Activated CD8-positive, alpha-beta memory T cell treated with anti-CD3 and anti-CD28 coated beads for 48 hours (primary cell): Measurements from ENCODE around the gene MCF2L.
"Not testable (repeated sequence)": the region's sequence is repeated elsewhere in the genome, so short reads cannot be mapped to it uniquely, and the experiment has no call there.

Experiments used
- DNase-seq, 3 experiments: peaks; one replicate each; pipeline ENCODE4 v3.0.0-alpha.2; 2020; ENCODE audit warnings: low read depth in 2 of 3, low spot score in 2 of 3

Gene MCF2L

DNA sequence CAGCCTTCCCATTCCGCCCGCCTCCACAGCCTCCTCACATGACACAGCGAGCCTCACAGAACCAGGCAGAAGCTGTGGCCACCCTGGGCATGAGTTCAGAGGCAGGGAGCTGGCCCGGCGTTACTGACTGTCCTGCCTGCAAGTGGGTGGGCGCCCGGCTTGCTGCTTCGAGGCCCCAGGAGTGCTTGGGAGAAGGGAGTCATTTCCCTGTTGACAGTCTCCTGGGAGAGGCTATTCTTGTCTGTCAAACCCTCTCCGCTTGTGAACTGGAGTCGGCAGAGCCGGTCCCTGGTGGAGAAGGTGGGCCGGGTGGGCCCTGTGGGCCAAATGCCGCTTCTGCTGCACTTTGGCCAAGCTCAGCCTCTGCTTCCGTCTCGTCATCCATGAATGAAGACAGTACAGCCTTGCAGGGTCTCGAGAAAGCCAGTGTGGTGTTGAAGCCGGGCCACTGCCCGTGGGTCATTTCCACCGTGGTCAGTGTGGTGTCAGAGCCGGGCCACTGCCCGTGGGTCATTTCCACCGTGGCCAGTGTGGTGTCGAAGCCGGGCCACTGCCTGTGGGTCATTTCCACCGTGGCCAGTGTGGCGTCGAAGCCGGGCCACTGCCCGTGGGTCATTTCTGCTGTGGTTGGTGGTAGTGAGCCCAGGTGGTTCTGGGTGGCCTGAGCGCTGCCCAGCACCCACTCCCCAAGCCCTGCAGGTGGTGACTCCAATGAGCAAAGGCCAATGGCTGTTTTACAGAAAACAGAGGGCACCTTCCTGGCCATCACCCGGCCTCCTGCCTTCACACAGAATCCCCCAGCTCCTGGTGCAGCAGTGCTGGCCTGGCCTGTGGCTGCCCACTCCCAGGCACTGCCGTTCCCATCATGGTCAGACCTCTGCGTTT, 123.1 kb downstream of the MCF2L start:
- DNase-seq: no peak

DNA sequence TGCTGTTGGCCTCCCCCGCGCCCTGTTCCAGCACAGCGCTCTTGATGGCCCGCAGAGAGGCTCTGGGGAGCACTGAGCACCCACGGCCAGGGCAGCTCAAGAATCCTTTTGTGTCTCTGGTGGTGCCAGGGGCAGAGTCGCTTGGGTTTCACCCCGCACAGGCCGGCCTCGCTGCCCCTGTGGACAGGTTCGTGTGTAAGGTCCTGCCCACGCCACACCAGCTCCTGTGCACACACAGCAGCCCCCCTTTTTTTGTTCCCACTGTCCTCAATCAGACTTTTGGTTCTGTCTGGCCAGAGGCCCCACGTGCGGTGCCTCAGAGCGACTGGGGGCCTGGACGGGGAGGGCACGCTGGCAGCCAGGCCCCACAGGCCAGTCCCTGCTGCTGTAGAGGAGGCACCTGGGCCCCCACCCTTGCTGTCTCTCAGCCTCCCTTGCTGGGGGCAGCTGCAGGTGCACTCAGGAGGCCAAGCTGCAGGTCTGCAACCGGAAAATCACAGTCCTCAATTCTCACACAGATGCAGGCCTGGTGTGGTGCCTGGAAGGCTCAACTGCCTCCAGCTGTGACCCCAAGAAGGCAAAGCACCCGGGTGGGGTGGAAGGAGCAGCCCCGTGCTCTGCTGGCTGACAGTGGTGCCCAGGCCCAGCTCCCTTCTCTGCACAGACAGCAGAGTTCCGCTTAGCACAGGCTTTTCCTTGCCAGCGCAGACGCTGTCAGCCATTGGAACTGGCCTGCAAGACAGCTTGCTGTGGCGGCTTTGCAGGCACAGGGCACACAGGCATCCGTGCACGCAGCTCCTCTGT, 124.0 kb downstream of the MCF2L start:
- DNase-seq: no peak

DNA sequence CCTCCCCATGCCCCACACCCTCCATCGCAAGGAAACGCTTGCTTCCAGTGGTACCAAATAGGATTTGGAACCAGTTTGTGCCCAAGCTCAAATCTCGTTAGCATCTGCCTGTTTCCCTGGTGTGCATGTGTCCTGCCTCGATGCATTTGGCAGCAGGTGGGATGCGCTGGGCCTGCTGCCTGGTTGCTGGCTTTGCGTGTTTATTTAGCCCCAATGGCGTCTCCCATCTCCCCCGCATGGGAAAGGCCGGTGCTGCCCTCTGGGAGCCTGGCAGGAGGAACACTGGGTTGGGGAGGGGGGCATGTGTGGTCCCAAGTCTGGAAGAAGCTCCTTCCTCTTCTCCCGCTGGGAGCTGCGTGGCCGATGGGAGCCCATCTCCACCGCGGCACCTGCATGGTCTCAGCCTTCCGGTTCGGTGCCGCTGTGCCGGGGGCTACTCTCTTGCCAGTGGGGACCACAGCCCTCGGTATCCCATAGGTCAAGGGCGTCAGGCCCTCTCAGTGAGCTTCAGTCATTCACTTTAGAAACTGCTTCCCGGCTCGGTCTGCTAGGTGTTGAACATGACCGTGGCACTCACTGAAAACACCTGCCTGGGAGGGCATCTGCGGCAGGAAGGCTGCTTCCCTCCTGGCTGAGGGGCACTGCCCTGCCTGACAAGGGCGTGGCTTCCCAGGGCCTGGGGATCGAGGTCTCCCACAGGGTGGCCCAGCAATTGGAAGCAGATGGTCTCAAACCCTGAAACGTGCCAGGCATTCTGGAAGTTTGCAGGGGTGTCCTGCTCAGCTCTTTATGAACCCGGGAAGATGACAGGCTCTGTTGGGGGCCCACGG, 124.8 kb downstream of the MCF2L start:
- DNase-seq: no peak

DNA sequence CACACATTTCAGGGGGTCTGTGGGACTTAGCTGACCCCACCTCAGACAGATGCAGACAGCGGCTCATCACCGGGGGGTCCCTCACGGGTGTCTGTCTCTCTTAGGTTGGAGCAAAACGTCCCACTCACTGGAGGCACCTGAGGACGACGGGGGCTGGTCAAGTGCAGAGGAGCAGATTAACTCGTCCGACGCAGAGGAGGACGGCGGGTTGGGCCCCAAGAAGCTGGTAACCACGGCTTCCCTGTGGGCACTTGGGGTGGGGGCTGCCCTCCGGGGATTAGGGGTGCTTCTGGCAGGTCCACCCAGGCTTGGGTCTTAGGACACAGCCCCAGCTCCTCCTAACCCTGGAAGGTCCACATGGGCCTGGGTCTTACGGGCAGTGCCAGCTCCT, 125.4 kb downstream of the MCF2L start:
- DNase-seq: no peak

DNA sequence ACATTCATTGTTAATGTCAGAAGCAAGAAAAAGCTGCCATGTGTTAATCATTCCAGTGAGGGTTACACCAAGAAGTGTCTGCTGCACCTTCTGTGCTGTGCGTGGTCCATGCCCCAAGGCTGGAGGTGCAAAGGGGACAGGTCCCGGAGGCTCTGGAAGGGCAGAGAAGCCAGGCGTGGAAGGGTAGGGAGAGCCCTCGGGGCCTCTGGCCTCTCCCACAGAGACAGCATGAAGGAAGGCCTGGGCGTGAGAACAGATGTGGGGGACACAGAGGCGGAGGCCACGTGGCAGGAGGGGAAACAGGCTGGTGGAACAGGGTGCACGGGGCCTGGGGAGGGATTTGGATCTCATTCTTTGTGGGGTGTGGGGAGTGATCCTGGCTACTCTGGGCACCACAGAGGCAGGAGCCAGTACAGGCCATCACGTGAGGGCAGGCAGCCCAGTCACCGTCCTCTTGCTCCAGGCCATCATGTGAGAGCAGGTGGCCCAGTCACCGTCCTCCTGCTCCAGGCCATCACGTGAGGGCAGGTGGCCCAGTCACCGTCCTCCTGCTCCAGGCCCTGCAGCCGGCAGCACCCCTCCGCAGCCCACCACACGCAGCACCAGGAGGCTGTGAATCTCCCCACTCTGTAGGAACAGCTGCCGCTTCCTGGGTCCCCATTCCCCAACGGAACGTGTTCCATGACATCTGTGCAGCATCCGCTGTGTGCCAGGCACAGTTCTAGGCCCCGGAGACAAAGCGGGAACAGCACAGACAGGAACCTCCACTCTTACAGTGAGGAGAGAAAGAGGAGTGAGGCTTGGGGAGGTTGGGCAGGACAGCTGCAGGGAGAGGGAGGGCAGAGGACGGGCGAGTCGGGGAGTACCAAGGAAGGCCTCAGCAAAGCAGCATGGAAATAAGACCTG, 126.4 kb downstream of the MCF2L start:
- DNase-seq: no peak

DNA sequence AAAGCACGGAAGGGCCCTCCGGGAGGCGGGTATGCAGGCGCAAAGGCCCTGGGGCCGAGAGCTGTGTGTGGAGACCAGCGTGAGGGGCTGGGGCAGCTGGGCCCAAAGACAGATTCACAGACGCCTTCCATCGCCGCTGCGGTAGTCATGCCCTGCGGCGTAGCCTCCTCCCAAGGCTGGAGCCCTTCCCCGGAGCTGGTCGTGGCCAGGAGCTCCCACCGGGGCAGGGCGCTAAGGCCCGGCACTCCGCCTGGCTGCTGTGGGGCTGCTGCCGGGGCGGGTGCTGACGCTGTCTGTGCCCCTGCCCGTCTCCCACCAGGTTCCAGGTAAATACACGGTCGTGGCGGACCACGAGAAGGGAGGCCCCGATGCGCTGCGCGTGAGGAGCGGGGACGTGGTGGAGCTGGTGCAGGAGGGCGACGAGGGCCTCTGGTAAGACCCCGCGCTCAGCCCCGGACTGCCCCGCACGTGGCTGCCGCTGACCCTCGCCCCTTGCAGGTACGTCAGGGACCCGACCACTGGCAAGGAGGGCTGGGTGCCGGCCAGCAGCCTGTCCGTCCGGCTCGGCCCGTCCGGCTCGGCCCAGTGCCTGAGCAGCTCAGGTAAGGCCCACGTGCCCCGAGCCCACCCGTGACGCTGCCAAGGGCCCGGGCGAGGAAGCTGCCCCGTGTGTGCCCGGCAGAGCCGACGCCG, 127.2 kb downstream of the MCF2L start:
- DNase-seq: no peak

DNA sequence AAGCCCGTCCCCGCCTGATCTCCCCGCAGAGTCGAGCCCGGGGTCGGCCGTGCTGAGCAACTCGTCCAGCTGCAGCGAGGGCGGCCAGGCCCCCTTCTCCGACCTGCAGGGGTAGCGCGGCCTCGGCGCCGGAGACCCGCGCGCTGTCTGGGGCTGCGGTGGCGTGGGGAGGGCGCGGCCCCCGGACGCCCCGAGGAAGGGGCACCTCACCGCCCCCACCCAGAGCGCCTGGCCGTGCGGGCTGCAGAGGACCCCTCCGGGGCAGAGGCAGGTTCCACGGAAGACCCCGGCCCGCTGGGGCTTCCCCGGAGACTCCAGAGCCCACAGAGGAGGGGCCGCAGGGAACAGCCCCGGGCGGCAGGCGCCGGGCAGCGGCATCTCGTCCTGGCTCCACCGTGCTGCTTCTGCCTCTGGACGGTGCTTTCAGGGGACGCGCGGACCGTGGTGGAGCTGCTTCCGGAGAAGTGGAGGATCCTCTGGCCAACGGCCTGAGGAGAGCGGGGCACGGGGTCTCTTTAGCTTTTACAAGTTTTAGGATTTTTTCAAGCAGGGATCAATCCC, 127.8 kb downstream of the MCF2L start:
- no peak for DNase-seq

DNA sequence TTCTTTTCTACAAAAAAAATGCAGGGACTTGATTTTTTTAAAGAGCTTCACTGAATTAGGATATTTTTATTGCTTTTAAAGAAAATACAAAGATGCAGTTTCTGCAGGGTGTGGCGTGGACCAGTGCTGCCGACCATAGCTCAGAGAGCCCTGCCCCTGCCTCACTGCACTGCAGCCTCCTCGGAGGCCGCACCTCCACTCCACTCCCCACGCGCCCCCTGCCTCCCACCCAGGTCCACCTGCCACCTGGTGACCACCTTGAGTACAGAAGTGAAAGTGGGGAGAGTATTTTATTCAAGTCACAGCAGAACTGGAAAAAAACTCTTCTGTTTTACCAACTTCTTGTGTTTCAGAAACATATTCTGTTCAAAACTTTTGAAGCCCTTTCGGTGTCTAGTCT, 128.6 kb downstream of the MCF2L start:
- DNase-seq: no peak

DNA sequence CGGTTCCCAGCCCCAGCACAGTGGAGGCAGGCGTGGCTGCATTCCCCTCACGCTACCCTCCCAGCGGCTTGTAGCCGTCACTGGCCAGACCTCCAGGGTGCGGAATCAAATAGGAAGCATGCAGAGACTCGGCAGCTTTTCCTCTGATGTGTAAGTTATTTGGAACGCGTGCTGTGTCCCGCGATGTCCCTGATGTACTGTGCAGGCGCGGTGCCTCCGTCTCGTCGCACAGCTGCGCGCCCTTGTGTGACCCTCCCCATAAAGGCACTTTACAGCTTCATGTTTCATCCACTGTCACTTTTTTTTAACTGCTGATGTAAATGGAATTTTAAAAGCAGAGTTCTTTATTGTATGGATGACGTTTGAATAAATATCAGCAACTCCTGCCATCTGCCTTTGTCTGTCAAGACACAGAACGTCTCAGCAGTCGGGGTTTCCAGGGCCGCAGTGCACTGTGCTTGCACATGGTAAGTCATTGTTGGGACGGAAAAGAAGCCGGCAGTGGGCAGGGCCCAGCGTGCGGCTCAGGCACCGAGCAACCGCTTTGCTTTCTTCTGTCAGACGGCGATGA, 129.2 kb downstream of the MCF2L start:
- DNase-seq: no peak

DNA sequence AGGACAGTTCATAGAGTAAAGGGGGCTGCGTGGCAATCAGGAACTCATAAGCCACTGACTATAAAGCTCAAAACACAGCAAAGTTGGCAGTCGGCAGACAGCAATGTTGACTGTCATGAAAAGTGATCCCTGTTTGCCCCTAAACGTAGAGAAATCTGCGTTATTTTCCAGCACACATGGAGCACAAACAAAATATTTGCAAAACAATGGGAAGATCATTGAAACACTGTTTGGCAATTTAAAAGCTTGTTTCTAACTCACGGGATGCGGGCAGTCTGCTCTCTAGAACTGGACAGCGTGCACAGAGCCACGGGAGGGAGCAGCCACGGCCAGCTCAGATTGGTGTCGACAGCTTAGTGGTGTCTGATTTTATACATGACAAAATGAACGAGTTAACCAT, 130.1 kb downstream of the MCF2L start:
- DNase-seq: no peak

DNA sequence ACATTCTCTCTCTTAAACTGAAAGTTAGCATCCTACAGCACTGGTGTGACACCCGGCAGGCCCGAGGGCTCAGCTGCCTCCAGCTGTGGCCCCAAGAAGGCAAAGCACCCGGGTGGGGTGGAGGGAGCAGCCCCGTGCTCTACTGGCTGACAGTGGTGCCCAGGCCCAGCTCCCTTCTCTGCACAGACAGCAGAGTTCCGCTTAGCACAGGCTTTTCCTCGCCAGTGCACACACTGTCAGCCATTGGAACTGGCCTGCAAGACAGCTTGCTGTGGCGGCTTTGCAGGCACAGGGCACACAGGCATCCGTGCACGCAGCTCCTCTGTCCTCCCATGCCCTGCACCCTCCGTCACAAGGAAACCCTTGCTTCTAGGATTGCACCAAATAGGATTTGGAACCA, 133.3 kb downstream of the MCF2L start:
- DNase-seq: not testable (repeated sequence)

DNA sequence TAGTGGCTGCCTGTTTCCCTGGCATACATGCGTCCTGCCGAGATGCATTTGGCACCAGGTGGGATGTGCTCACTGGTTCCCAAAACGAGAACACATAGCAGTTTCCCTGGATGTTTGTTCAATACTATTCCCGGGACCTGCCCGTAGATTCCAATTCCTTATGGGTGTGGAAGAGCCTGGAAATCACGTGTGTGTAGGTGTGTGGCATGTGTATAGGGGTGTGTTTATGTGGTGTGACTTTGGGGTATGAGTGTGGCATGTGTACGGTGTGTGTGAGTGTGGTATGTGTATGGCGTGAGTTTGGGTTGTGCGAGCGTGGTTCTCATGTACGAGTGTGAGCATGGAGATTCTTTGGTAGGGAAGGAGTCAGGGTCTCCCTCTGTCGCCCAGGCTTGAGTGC, 133.7 kb downstream of the MCF2L start:
- no peak for DNase-seq

DNA sequence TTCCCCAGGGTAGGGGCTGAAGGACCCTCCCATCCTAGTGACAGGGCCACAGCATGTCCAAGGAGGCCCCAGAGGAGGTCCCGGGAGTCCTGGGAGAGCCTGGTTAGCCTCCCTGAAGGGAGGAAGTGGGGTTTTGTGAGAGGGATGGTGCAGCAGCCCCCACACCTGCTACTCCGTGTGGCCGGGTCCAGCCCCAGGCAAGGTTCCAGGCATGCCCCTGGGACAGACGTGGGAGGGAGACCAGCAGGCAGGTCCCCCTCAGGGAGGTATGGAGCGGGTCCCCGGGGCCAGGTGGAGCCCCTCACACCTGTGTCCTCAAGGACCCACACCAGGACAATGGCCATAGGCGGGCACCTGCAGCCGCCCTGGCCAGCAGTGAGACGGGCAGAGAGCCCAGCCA, 134.6 kb downstream of the MCF2L start:
- DNase-seq: no peak

DNA sequence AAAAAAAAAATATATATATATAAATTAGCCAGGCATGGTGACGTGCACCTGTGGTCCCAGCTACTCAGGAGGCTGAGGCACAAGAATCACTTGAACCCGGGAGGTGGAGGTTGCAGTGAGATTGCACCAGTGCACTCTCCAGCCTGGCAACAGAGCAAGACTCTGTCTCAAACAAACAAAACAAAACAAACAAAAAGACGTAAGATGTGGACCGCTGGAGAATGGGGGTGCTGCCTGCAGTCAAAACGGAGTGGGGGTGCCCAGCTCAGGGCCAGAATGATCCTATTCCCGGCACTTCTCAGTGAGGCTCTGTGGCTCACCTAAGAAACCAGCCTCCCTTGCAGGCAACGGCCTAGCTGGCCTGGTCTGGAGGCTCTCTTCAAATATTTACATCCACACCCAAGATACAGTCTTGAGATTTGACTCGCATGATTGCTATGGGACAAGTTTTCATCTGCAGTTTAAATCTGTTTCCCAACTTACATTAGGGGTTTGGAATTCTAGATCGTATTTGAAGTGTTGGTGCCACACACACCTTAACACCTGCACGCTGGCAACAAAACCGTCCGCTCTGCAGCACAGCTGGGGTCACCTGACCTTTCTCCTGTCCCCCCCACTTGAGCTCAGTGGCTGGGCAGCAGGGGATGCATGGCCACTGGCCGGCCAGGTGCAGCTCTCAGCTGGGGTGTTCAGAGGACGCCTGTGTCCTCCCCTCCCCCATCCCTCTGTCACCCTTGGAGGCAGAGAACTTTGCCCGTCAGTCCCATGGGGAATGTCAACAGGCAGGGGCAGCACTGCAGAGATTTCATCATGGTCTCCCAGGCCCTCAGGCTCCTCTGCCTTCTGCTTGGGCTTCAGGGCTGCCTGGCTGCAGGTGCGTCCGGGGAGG, 136.3 kb downstream of the MCF2L start, which contains the start of gene F7:
Gene F7 (plus strand): TSS at position 760 of the 889 bp plus-strand sequence. CDS start 51 bp downstream, at position 811.
- no peak for DNase-seq

DNA sequence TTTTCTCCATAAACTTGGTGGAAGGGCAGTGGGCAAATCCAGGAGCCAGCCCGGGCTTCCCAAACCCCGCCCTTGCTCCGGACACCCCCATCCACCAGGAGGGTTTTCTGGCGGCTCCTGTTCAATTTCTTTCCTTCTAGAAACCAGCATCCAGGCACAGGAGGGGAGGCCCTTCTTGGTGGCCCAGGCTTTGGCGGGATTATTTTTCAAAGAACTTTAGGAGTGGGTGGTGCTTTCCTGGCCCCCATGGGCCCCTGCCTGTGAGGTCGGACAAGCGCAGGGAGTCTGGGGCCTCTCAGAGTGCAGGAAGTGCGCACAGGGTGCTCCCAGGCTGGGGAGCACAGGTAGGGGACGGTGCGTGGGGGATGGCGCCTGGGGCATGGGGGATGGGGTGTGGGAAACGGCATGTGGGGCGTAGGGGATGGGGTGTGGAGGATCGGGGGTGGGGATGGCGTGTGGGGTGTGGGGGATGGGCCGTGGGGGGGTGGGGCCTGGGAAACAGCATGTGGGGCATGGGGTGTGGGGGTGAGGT, 137.0 kb downstream of the MCF2L start:
- DNase-seq: no peak

DNA sequence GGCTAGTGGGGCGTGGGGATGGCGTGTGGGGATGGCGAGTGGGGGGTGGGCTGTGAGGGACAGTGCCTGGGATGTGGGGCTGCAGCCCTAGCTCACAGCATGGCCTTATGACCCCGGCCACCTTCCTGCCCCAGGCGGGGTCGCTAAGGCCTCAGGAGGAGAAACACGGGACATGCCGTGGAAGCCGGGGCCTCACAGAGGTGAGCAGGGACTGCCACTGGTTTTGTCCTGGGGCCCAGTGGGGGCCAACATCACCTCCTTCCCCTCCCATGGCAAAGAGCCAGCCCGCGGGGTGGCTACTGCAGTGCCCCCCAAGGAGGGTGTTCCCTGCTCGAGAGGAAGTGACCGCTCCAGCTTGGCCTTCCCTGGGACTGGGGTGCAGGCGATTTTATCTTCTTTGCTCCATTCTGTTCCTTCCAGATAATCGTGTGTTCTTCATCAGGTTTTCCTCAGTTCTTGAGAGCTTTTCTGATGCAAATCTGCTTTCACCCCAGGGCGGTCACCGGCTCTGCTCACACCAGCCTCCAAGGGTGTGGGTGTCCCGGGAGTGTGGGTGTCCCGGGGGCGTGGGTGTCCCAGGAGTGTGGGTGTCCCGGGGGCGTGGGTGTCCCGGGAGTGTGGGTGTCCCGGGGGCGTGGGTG, 137.8 kb downstream of the MCF2L start:
- DNase-seq: no peak

DNA sequence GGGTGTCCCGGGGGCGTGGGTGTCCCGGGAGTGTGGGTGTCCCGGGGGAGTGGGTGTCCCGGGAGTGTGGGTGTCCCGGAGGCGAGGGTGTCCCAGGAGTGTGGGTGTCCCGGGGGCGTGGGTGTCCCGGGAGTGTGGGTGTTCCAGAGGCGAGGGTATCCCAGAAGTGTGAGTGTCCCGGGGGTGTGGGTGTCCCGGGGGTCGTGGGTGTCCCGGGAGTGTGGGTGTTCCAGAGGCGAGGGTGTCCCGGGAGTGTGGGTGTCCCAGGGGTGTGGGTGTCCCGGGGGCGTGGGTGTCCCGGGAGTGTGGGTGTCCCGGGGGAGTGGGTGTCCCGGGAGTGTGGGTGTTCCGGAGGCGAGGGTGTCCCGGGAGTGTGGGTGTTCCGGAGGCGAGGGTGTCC, 139.5 kb downstream of the MCF2L start:
- DNase-seq: not testable (repeated sequence)
